ENCODE results near the gene PCDHGB6. TPM values are rescaled to one million over a fixed set of nuclear protein-coding genes. Genes with fewer than 3 reads are reported as not detected.
"Not testable (repeated sequence)": the region's sequence is repeated elsewhere in the genome, so short reads cannot be mapped to it uniquely, and the experiment has no call there.

Gene PCDHGB6
- total RNA-seq, 1 donor from 2014 or later: 9.3 TPM

- DNase-seq: no peak
These were observed 11.5 kb downstream of the PCDHGB6 start for GRCh38 chr5:141419074-141419880.

- DNase-seq: peak; percentile 37
These were observed 13.2 kb downstream of the PCDHGB6 start, which contains the start of gene PCDHGA11 for GRCh38 chr5:141420855-141421488. TSS of gene PCDHGA11 (plus strand) at chr5:141421051. CDS start at chr5:141421228, 177 bp downstream.

GRCh38 chr5:141421489-141421855 is 13.7 kb downstream of the PCDHGB6 start:
- DNase-seq: no peak

GRCh38 chr5:141422742-141423291 is 15.0 kb downstream of the PCDHGB6 start:
- no peak for DNase-seq

- no peak for DNase-seq
These were observed 20.1 kb downstream of the PCDHGB6 start for GRCh38 chr5:141427783-141428426.

- peak; percentile 31 for DNase-seq
These were observed 22.7 kb downstream of the PCDHGB6 start, which contains the start of gene PCDHGA12 for GRCh38 chr5:141430332-141431113. TSS of gene PCDHGA12 (plus strand) at chr5:141430507. CDS start at chr5:141430760, 253 bp downstream.

- no peak for DNase-seq
These were observed 23.5 kb downstream of the PCDHGB6 start for GRCh38 chr5:141431286-141431685.

- DNase-seq: not testable (repeated sequence)
These were observed 24.5 kb downstream of the PCDHGB6 start for GRCh38 chr5:141432308-141432707.

GRCh38 chr5:141432726-141433125 is 24.9 kb downstream of the PCDHGB6 start:
- DNase-seq: not testable (repeated sequence)

GRCh38 chr5:141434006-141434405 is 26.2 kb downstream of the PCDHGB6 start:
- no peak for DNase-seq

GRCh38 chr5:141437221-141437620 is 29.4 kb downstream of the PCDHGB6 start:
- DNase-seq: no peak

- no peak for DNase-seq
These were observed 31.8 kb downstream of the PCDHGB6 start for GRCh38 chr5:141439411-141440141.

- no peak for DNase-seq
These were observed 32.5 kb downstream of the PCDHGB6 start for GRCh38 chr5:141440341-141440740.

GRCh38 chr5:141441571-141442170 is 33.9 kb downstream of the PCDHGB6 start:
- no peak for DNase-seq

Other genes with a start within 250 kb of the PCDHGB6 start
- gene PCDHB7, start 235.4 kb upstream of the PCDHGB6 start, total RNA-seq: 3.3 TPM
- 2.3 TPM for gene PCDHB8, start 230.2 kb upstream of the PCDHGB6 start, total RNA-seq
- 4.1 TPM for gene PCDHB16, start 225.6 kb upstream of the PCDHGB6 start, total RNA-seq
- 1.7 TPM for gene PCDHB9, start 220.9 kb upstream of the PCDHGB6 start, total RNA-seq
- 6.1 TPM for gene PCDHB10, start 215.7 kb upstream of the PCDHGB6 start, total RNA-seq
- 5.9 TPM for gene PCDHB11, start 208.4 kb upstream of the PCDHGB6 start, total RNA-seq
- gene PCDHB12, start 199.3 kb upstream of the PCDHGB6 start, total RNA-seq: 4.8 TPM
- 4.4 TPM for gene PCDHB13, start 194.1 kb upstream of the PCDHGB6 start, total RNA-seq
- gene PCDHB14, start 184.7 kb upstream of the PCDHGB6 start, total RNA-seq: 7.8 TPM
- 9.9 TPM for gene PCDHB15, start 162.6 kb upstream of the PCDHGB6 start, total RNA-seq
- not detected for gene SLC25A2, start 104.0 kb upstream of the PCDHGB6 start, total RNA-seq
- 93.2 TPM for gene TAF7, start 87.2 kb upstream of the PCDHGB6 start, total RNA-seq
- 1.8 TPM for gene PCDHGA1, start 77.5 kb upstream of the PCDHGB6 start, total RNA-seq
- gene PCDHGA2, start 69.3 kb upstream of the PCDHGB6 start, total RNA-seq: 3.7 TPM
- 3.9 TPM for gene PCDHGA3, start 64.2 kb upstream of the PCDHGB6 start, total RNA-seq
- gene PCDHGB1, start 57.9 kb upstream of the PCDHGB6 start, total RNA-seq: 3.7 TPM
- 3.9 TPM for gene PCDHGA4, start 53.0 kb upstream of the PCDHGB6 start, total RNA-seq
- 4.2 TPM for gene PCDHGB2, start 48.0 kb upstream of the PCDHGB6 start, total RNA-seq
- 6.1 TPM for gene PCDHGA5, start 43.9 kb upstream of the PCDHGB6 start, total RNA-seq
- gene PCDHGB3, start 37.8 kb upstream of the PCDHGB6 start, total RNA-seq: 5.7 TPM
- gene PCDHGA6, start 34.1 kb upstream of the PCDHGB6 start, total RNA-seq: 4.8 TPM
- 6.3 TPM for gene PCDHGA7, start 25.3 kb upstream of the PCDHGB6 start, total RNA-seq
- 5.9 TPM for gene PCDHGB4, start 20.3 kb upstream of the PCDHGB6 start, total RNA-seq
- 3.0 TPM for gene PCDHGA8, start 15.4 kb upstream of the PCDHGB6 start, total RNA-seq
- gene PCDHGB5, start 10.1 kb upstream of the PCDHGB6 start, total RNA-seq: 11.3 TPM
- gene PCDHGA9, start 5.2 kb upstream of the PCDHGB6 start, total RNA-seq: 12.2 TPM
- gene PCDHGA10, start 5.0 kb downstream of the PCDHGB6 start, total RNA-seq: 6.1 TPM
- gene PCDHGB7, start 9.7 kb downstream of the PCDHGB6 start, total RNA-seq: 10.3 TPM
- 7.5 TPM for gene PCDHGA11, start 13.0 kb downstream of the PCDHGB6 start, total RNA-seq
- 5.1 TPM for gene PCDHGA12, start 22.5 kb downstream of the PCDHGB6 start, total RNA-seq
- 104 TPM for gene PCDHGC3, start 67.9 kb downstream of the PCDHGB6 start, total RNA-seq
- gene PCDHGC4, start 77.0 kb downstream of the PCDHGB6 start, total RNA-seq: 7.9 TPM
- gene PCDHGC5, start 81.1 kb downstream of the PCDHGB6 start, total RNA-seq: 3.1 TPM
- gene DIAPH1, start 211.0 kb downstream of the PCDHGB6 start, total RNA-seq: 33.2 TPM
- gene HDAC3, start 228.8 kb downstream of the PCDHGB6 start, total RNA-seq: 33.2 TPM
- gene RELL2, start 229.0 kb downstream of the PCDHGB6 start, total RNA-seq: 0.82 TPM
- 10.1 TPM for gene FCHSD1, start 243.4 kb downstream of the PCDHGB6 start, total RNA-seq

All from tongue (tissue), 2 donors.